PC-9 (cell line): ENCODE measurements around the gene NMRAL1. TPM values are rescaled to one million over a fixed set of nuclear protein-coding genes. Genes with fewer than 3 reads are reported as not detected.
A peak's percentile ranks its signal among the peaks of the same experiment; 100 is the strongest.

Experiments
- BruUV-seq: library from RNA; stranded (reverse); fragments of 400-500 nt; replicated peaks from 2 replicates; lab custom pipeline; 2021; lab: Mats Ljungman, UMichigan
- CTCF ChIA-PET: fragments of 300-600 bp; sonication (Branson Sonifier 250); formaldehyde crosslinking; loops from one replicate; lab custom pipeline; 2022; ENCODE audit warnings: antibody characterized with exemption; lab: Charles Lee
- POLR2A ChIA-PET: fragments of 300-600 bp; sonication (Branson Sonifier 250); formaldehyde crosslinking; loops from one replicate; lab custom pipeline; 2022; ENCODE audit warnings: antibody characterized with exemption; ENCODE audit not compliant: unreplicated experiment; lab: Charles Lee
- DNase-seq, 2 experiments: peaks; one replicate each; pipeline versions ENCODE4 v3.0.0 to v3.0.0-alpha.2; 2015 to 2022; ENCODE audit warnings: mixed read lengths in 1 of 2
- H2AFZ ChIP-seq: fragments of 200-600 bp; sonication (generic); 2 replicates; pipeline ENCODE4 v1.8.1; 2017; ENCODE audit warnings: antibody characterized with exemption
- H3F3A ChIP-seq: fragments of 200-600 bp; sonication (generic); 2 replicates; pipeline ENCODE4 v1.8.1; 2017; ENCODE audit warnings: antibody characterized with exemption, mild to moderate bottlenecking, low read depth; ENCODE audit not compliant: insufficient read depth
- H3K27ac ChIP-seq: fragments of 200-600 bp; sonication (generic); 2 replicates; pipeline ENCODE4 v1.6.1; 2016; ENCODE audit warnings: mixed run types
- H3K27me3 ChIP-seq: fragments of 200-600 bp; sonication (generic); 2 replicates; pipeline ENCODE4 v1.6.1; 2016; ENCODE audit warnings: low read depth, mixed run types; ENCODE audit not compliant: insufficient read depth
- H3K36me3 ChIP-seq: fragments of 200-600 bp; sonication (generic); 2 replicates; pipeline ENCODE4 v1.6.1; 2016; ENCODE audit warnings: low read depth, mixed run types
- H3K4me1 ChIP-seq: fragments of 200-600 bp; sonication (generic); replicated peaks from 2 replicates; pipeline ENCODE4 v1.6.1; 2016; ENCODE audit warnings: mixed run types; ENCODE audit not compliant: insufficient read depth
- H3K4me2 ChIP-seq: fragments of 200-600 bp; sonication (generic); 2 replicates; pipeline ENCODE4 v1.6.1; 2017; ENCODE audit warnings: mixed run types
- H3K4me3 ChIP-seq: fragments of 200-600 bp; sonication (generic); 2 replicates; pipeline ENCODE4 v1.6.1; 2016; ENCODE audit warnings: mixed run types
- H3K79me2 ChIP-seq: fragments of 200-600 bp; sonication (generic); 2 replicates; pipeline ENCODE4 v1.6.1; 2017; ENCODE audit warnings: low read depth, mixed run types
- H3K9me2 ChIP-seq: fragments of 200-600 bp; sonication (generic); 2 replicates; pipeline ENCODE4 v1.8.1; 2017; ENCODE audit warnings: mild to moderate bottlenecking; ENCODE audit not compliant: insufficient read depth
- H3K9me3 ChIP-seq: fragments of 200-600 bp; sonication (generic); 2 replicates; pipeline ENCODE4 v1.8.1; 2016; ENCODE audit warnings: low read depth; ENCODE audit not compliant: insufficient read depth
- H4K20me1 ChIP-seq: fragments of 200-600 bp; sonication (generic); 2 replicates; pipeline ENCODE4 v1.8.1; 2017; ENCODE audit not compliant: insufficient read depth
- EZH2 ChIP-seq: fragments of 200-600 bp; sonication (generic); IDR thresholded peaks from 2 replicates; pipeline ENCODE4 v1.8.0; 2017; ENCODE audit warnings: antibody characterized with exemption, low read depth
- intact Hi-C: fragments of 100-400 bp; cut with micrococcal nuclease; formaldehyde crosslinking; loops from one replicate; pipeline ENCODE4 v1.10.0; 2022; ENCODE audit not compliant: unreplicated experiment
- total RNA-seq: library from RNA; stranded (reverse); gene quantifications from 2 replicates; pipeline ENCODE4 v1.2.3, GENCODE V29; 2021
- TF ChIP-seq, protein P1 (sequence below): fragments of 200-600 bp; sonication (generic); conservative IDR thresholded peaks from 2 replicates; pipeline ENCODE4 v1.6.1; 2017; ENCODE audit warnings: mixed run types, antibody characterized with exemption, mild to moderate bottlenecking, moderate library complexity

NMRAL1 gene
- total RNA-seq, 1 experiment from 2014 or later = 118 TPM

DNA sequence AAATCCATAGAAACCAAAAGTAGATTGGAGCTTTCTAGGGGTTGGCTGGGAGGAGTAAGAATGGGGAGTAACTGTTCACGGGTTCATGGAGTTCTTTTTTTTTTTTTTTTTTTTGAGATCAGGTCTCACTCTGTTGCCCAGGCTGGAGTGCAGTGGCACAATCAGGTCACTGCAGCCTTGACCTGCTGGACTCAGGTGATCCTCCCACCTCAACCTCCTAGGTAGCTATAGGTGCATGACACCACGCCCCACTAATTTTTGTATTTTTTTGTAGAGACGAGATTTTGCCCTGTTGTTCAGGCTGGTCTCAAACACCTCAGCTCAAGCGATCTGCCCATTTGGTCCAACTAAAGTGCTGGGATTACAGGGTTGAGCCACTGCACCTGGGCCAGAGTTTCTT lies 1.5 kb downstream of the NMRAL1 start:
- POLR2A ChIA-PET = interaction anchor here (0.6 kb wide), 1 partner anchor 328 kb away, joined by 4 read pairs; no protein-coding TSS in a partner anchor
- H4K20me1 ChIP-seq = no peaks in the 10 kb centered on the region; the same call in 1 of the 2 replicates
- TF ChIP-seq EZH2 = no peak
- TF ChIP-seq, protein P1, sequence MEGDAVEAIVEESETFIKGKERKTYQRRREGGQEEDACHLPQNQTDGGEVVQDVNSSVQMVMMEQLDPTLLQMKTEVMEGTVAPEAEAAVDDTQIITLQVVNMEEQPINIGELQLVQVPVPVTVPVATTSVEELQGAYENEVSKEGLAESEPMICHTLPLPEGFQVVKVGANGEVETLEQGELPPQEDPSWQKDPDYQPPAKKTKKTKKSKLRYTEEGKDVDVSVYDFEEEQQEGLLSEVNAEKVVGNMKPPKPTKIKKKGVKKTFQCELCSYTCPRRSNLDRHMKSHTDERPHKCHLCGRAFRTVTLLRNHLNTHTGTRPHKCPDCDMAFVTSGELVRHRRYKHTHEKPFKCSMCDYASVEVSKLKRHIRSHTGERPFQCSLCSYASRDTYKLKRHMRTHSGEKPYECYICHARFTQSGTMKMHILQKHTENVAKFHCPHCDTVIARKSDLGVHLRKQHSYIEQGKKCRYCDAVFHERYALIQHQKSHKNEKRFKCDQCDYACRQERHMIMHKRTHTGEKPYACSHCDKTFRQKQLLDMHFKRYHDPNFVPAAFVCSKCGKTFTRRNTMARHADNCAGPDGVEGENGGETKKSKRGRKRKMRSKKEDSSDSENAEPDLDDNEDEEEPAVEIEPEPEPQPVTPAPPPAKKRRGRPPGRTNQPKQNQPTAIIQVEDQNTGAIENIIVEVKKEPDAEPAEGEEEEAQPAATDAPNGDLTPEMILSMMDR = no peak

DNA sequence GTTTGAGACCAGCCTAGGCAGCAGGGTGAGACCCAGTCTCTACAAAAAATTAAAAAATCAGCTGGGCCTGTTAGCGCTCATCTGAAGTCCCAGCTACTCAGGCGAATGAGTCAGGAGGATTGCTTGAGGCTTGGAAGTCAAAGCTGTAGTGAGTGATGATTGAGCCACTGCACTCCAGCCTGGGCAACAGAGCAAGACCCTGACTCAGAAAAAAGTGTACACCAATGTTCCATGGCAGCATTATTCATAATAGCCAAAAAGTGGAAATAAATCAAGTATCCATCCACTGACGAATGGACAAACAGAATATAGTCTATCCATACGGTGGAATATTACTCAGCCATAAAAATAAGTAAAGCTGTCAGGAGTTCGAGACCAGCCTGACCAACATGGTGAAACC lies 2.6 kb downstream of the NMRAL1 start:
- Histone ChIP-seq H3K9me3 (no peaks in the 10 kb centered on the region), H3K4me1 (peaks cover 17% of the 10 kb centered on the region), H3K79me2 (peaks cover 46% of the 10 kb centered on the region), H4K20me1 (no peaks in the 10 kb centered on the region; the same call in 1 of the 2 replicates), H3K36me3 (no peaks in the 10 kb centered on the region), H3K4me3 (no peak overlapping the region), H3K27ac (no peak overlapping the region), H2AFZ (no peak overlapping the region), H3K27me3 (no peaks in the 10 kb centered on the region), H3F3A (peaks cover 36% of the 10 kb centered on the region; the same call in 1 of the 2 replicates), H3K9me2 (no peaks in the 10 kb centered on the region), H3K4me2 (no peak overlapping the region)
- DNase-seq = no peak
- POLR2A ChIA-PET = interaction anchor here (0.6 kb wide), 1 partner anchor 57 kb away, joined by 9 read pairs; no protein-coding TSS in a partner anchor
- CTCF ChIA-PET = no interaction called here
- no TSS peak for BruUV-seq
- TF ChIP-seq EZH2 = no peak
- TF ChIP-seq, protein P1 = no peak
- intact Hi-C loops = no loop called here

More for the DNA sequence above, 1.5 kb downstream of the NMRAL1 start:
- Histone ChIP-seq H3K4me3 (peak overlapping the region; percentile 96; the same call in 1 of the 2 replicates), H3K79me2 (peaks cover 50% of the 10 kb centered on the region), H3K4me1 (peaks cover 21% of the 10 kb centered on the region), H3K36me3 (no peaks in the 10 kb centered on the region), H3K4me2 (peak overlapping the region; percentile 91), H3K9me2 (no peaks in the 10 kb centered on the region), H3K9me3 (no peaks in the 10 kb centered on the region), H3K27me3 (no peaks in the 10 kb centered on the region), H3F3A (peaks cover 45% of the 10 kb centered on the region; the same call in 1 of the 2 replicates), H2AFZ (no peak overlapping the region), H3K27ac (no peak overlapping the region)
- CTCF ChIA-PET = interaction anchor here (0.7 kb wide), 1 partner anchor 80 kb away, joined by 19 read pairs; no protein-coding TSS in a partner anchor
- BruUV-seq = no TSS peak
- DNase-seq = no peak
- intact Hi-C loops = no loop called here

DNA sequence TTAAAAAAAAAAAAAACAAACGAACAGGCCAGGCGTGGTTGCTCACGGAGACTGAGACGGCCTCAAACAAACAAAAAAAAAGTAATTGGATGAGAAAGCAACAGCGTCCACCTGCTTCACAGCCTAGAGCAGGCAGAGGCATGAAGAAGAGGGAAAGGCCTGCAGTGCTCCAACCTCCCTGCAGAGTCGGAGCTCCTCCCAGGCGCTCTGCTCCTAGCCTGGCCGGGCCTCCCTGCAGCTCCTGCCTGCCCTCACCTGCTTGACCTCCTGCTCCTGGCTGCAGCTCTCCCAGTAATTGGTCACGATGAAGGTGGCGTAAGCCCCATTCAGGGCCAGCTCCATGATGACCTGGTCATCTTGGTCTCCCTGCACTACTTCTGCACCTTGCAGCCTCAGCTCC lies 5.5 kb downstream of the NMRAL1 start:
- peaks cover 29% of the 10 kb centered on the region for H3K79me2 ChIP-seq
- no peak overlapping the region for H2AFZ ChIP-seq
- intact Hi-C loops = no loop called here
- H4K20me1 ChIP-seq = peaks cover 11% of the 10 kb centered on the region
- no peak for TF ChIP-seq EZH2
- TF ChIP-seq, protein P1 = no peak
- no peak for DNase-seq
- H3K27ac ChIP-seq = no peak overlapping the region
- POLR2A ChIA-PET = no interaction called here
- no peaks in the 10 kb centered on the region for H3K9me2 ChIP-seq
- H3F3A ChIP-seq = peaks cover 48% of the 10 kb centered on the region
- H3K4me3 ChIP-seq = no peak overlapping the region
- no TSS peak for BruUV-seq
- no peak overlapping the region for H3K4me2 ChIP-seq
- CTCF ChIA-PET = interaction anchor here (0.6 kb wide), 1 partner anchor 82 kb away, joined by 6 read pairs; no protein-coding TSS in a partner anchor
- no peaks in the 10 kb centered on the region for H3K27me3 ChIP-seq
- no peaks in the 10 kb centered on the region for H3K36me3 ChIP-seq
- no peaks in the 10 kb centered on the region for H3K9me3 ChIP-seq
- H3K4me1 ChIP-seq = peaks cover 28% of the 10 kb centered on the region
